DMS114 treated with DMSO at 0.1 percent for 48 hours (cell line): ENCODE data around the gene ISCU.
"Not testable (repeated sequence)": the region's sequence is repeated elsewhere in the genome, so short reads cannot be mapped to it uniquely, and the experiment has no call there.

Experiments
- DNase-seq: peaks from one replicate; lab custom pipeline; 2025; ENCODE audit not compliant: unreplicated experiment; lab: John Stamatoyannopoulos, UW

The ISCU gene

GRCh38 chr12:108542320-108542719 is 20.1 kb upstream of the ISCU start:
- no peak for DNase-seq

GRCh38 chr12:108543652-108544051 is 18.7 kb upstream of the ISCU start:
- no peak for DNase-seq

GRCh38 chr12:108547686-108548085 is 14.7 kb upstream of the ISCU start:
- no peak for DNase-seq

GRCh38 chr12:108548954-108549521 is 13.4 kb upstream of the ISCU start:
- DNase-seq: no peak

- DNase-seq: no peak
Measured at GRCh38 chr12:108551535-108551934, 10.9 kb upstream of the ISCU start.

- DNase-seq: no peak
Measured at GRCh38 chr12:108553799-108554198, 8.6 kb upstream of the ISCU start.

GRCh38 chr12:108555383-108555782 is 7.0 kb upstream of the ISCU start:
- DNase-seq: not testable (repeated sequence)

GRCh38 chr12:108559007-108559655 is 3.3 kb upstream of the ISCU start:
- no peak for DNase-seq

GRCh38 chr12:108559748-108560147 is 2.6 kb upstream of the ISCU start:
- no peak for DNase-seq

GRCh38 chr12:108560321-108560721 is 2.1 kb upstream of the ISCU start:
- no peak for DNase-seq

GRCh38 chr12:108560752-108561719 is 1.4 kb upstream of the ISCU start, which contains the start of gene SART3:
SART3 (minus strand) TSS chr12:108561173; CDS start chr12:108561154, 19 bp downstream.
- peak; percentile 95 for DNase-seq

- no peak for DNase-seq
Measured at GRCh38 chr12:108561852-108562347, 496 bp upstream of the ISCU start.

GRCh38 chr12:108563136-108563803 is 874 bp downstream of the ISCU start:
- DNase-seq: peak; percentile 71

- no peak for DNase-seq
Measured at GRCh38 chr12:108563804-108564151, 1.4 kb downstream of the ISCU start.

GRCh38 chr12:108564724-108565123 is 2.3 kb downstream of the ISCU start:
- DNase-seq: no peak

GRCh38 chr12:108565146-108565545 is 2.8 kb downstream of the ISCU start:
- DNase-seq: no peak

GRCh38 chr12:108565976-108566375 is 3.6 kb downstream of the ISCU start:
- no peak for DNase-seq

GRCh38 chr12:108566452-108566851 is 4.1 kb downstream of the ISCU start:
- no peak for DNase-seq

GRCh38 chr12:108567406-108568337 is 5.3 kb downstream of the ISCU start:
- DNase-seq: no peak
